NCI-H1092 treated with DMSO at 0.1 percent for 48 hours (cell line): ENCODE measurements around the gene SNED1.
"Not testable (repeated sequence)": the region's sequence is repeated elsewhere in the genome, so short reads cannot be mapped to it uniquely, and the experiment has no call there.

ENCODE experiments used
- DNase-seq: peaks from one replicate; lab custom pipeline; 2025; lab: John Stamatoyannopoulos, UW

The SNED1 gene

GRCh38 chr2:241084856-241085444 is 86.5 kb downstream of the SNED1 start:
- no peak for DNase-seq

GRCh38 chr2:241087420-241088268 is 89.2 kb downstream of the SNED1 start:
- DNase-seq: no peak

GRCh38 chr2:241088376-241088775 is 90.0 kb downstream of the SNED1 start:
- DNase-seq: no peak

- DNase-seq: no peak
Measured at GRCh38 chr2:241088791-241089732, 90.6 kb downstream of the SNED1 start.

GRCh38 chr2:241091201-241091600 is 92.8 kb downstream of the SNED1 start:
- no peak for DNase-seq

- no peak for DNase-seq
Measured at GRCh38 chr2:241091734-241092445, 93.5 kb downstream of the SNED1 start.

- no peak for DNase-seq
Measured at GRCh38 chr2:241092677-241093076, 94.3 kb downstream of the SNED1 start.

GRCh38 chr2:241093133-241093781 is 94.8 kb downstream of the SNED1 start:
- peak; percentile 15 for DNase-seq

GRCh38 chr2:241094172-241094571 is 95.8 kb downstream of the SNED1 start:
- DNase-seq: no peak

GRCh38 chr2:241094924-241095420 is 96.6 kb downstream of the SNED1 start:
- DNase-seq: no peak

- no peak for DNase-seq
Measured at GRCh38 chr2:241095594-241096290, 97.3 kb downstream of the SNED1 start.

GRCh38 chr2:241096979-241097378 is 98.6 kb downstream of the SNED1 start:
- no peak for DNase-seq

- DNase-seq: no peak
Measured at GRCh38 chr2:241099246-241099645, 100.8 kb downstream of the SNED1 start.

- DNase-seq: peak; percentile 71
Measured at GRCh38 chr2:241102239-241102803, 103.9 kb downstream of the SNED1 start, which contains the start of gene MTERF4. MTERF4 (minus strand) TSS chr2:241102287; CDS start chr2:241102273, 14 bp downstream.

- DNase-seq: no peak
Measured at GRCh38 chr2:241103176-241103595, 104.8 kb downstream of the SNED1 start.

- not testable (repeated sequence) for DNase-seq
Measured at GRCh38 chr2:241104611-241105010, 106.2 kb downstream of the SNED1 start.

GRCh38 chr2:241105641-241106040 is 107.2 kb downstream of the SNED1 start:
- no peak for DNase-seq

GRCh38 chr2:241107031-241107783 is 108.8 kb downstream of the SNED1 start:
- no peak for DNase-seq
